ENCODE results near the gene PRAC1.
A peak's percentile ranks its signal among the peaks of the same experiment; 100 is the strongest.

PRAC1 gene

GRCh38 chr17:48746916-48747444, 24.7 kb upstream of the PRAC1 start:
- DNase-seq, result no peak

- no peak for DNase-seq
Observed at GRCh38 chr17:48745381-48746275, 23.3 kb upstream of the PRAC1 start.

GRCh38 chr17:48740537-48740936, 18.2 kb upstream of the PRAC1 start:
- no peak for DNase-seq

GRCh38 chr17:48738803-48739526, 16.6 kb upstream of the PRAC1 start:
- DNase-seq, result no peak

- no peak for DNase-seq
Observed at GRCh38 chr17:48738424-48738802, 16.1 kb upstream of the PRAC1 start.

GRCh38 chr17:48737330-48738043, 15.2 kb upstream of the PRAC1 start:
- DNase-seq, result no peak

- DNase-seq, result no peak
Observed at GRCh38 chr17:48735062-48735351, 12.7 kb upstream of the PRAC1 start.

- no peak for DNase-seq
Observed at GRCh38 chr17:48734333-48735061, 12.2 kb upstream of the PRAC1 start.

- no peak for DNase-seq
Observed at GRCh38 chr17:48733632-48734328, 11.5 kb upstream of the PRAC1 start.

GRCh38 chr17:48732688-48733629, 10.6 kb upstream of the PRAC1 start:
- DNase-seq, result no peak

GRCh38 chr17:48731355-48731754, 9.0 kb upstream of the PRAC1 start:
- DNase-seq, result no peak

- no peak for DNase-seq
Observed at GRCh38 chr17:48730240-48730550, 7.9 kb upstream of the PRAC1 start.

- no peak for DNase-seq
Observed at GRCh38 chr17:48729335-48730239, 7.3 kb upstream of the PRAC1 start.

GRCh38 chr17:48728232-48729231, 6.2 kb upstream of the PRAC1 start, which contains the start of gene HOXB13:
Gene HOXB13, minus strand, starts transcription at chr17:48728750. Its CDS starts 157 bp downstream, at chr17:48728593.
- peak; percentile 63 for DNase-seq

GRCh38 chr17:48727415-48728175, 5.3 kb upstream of the PRAC1 start:
- DNase-seq, result no peak

GRCh38 chr17:48726916-48727286, 4.6 kb upstream of the PRAC1 start:
- no peak for DNase-seq

- no peak for DNase-seq
Observed at GRCh38 chr17:48726114-48726915, 4.0 kb upstream of the PRAC1 start.

Data from femur (tissue), 1 donor.